Neural progenitor cell (in vitro differentiated cells): ENCODE data around the gene RRAGD. TPM values are rescaled to one million over a fixed set of nuclear protein-coding genes. Genes with fewer than 3 reads are reported as not detected.

ENCODE experiments used
- DNase-seq: peaks from one replicate; pipeline ENCODE4 v3.0.0-alpha.2; 2016; ENCODE audit warnings: low spot score
- H2AFZ ChIP-seq: fragments of 200-600 bp; sonication (generic); replicated peaks from 2 replicates; pipeline ENCODE4 v1.6.1; 2016; ENCODE audit warnings: antibody characterized with exemption
- H3F3A ChIP-seq: fragments of 200-600 bp; sonication (generic); 2 replicates; pipeline ENCODE4 v1.6.1; 2016; ENCODE audit warnings: antibody characterized with exemption, low read depth
- H3K27ac ChIP-seq: fragments of 200-600 bp; sonication (generic); 2 replicates; pipeline ENCODE4 v1.5.1; 2016; ENCODE audit warnings: mild to moderate bottlenecking
- H3K27me3 ChIP-seq: fragments of 200-600 bp; sonication (generic); 2 replicates; pipeline ENCODE4 v1.6.1; 2016; ENCODE audit warnings: mild to moderate bottlenecking, moderate library complexity
- H3K36me3 ChIP-seq: fragments of 200-600 bp; sonication (generic); 2 replicates; pipeline ENCODE4 v1.5.1; 2016
- H3K4me1 ChIP-seq: fragments of 200-600 bp; sonication (generic); 2 replicates; pipeline ENCODE4 v1.6.1; 2016; ENCODE audit warnings: mixed run types
- H3K4me2 ChIP-seq: fragments of 200-600 bp; sonication (generic); 2 replicates; pipeline ENCODE4 v1.6.1; 2016
- H3K4me3 ChIP-seq: fragments of 200-600 bp; sonication (generic); 2 replicates; pipeline ENCODE4 v1.5.1; 2016
- H3K79me2 ChIP-seq: fragments of 200-600 bp; sonication (generic); 2 replicates; pipeline ENCODE4 v1.6.1; 2016; ENCODE audit warnings: low read depth
- H3K9ac ChIP-seq: fragments of 200-600 bp; sonication (generic); 2 replicates; pipeline ENCODE4 v1.6.1; 2016
- H3K9me3 ChIP-seq: fragments of 200-600 bp; sonication (generic); 2 replicates; pipeline ENCODE4 v1.5.1; 2016; ENCODE audit warnings: low read depth
- H4K20me1 ChIP-seq: fragments of 200-600 bp; sonication (generic); 2 replicates; pipeline ENCODE4 v1.6.1; 2016; ENCODE audit warnings: low read depth
- H3K27ac Mint-ChIP-seq: 3 replicates; pipeline ENCODE4 v1.8.0; 2021; ENCODE audit warnings: mixed read lengths
- H3K27me3 Mint-ChIP-seq: 2 replicates; pipeline ENCODE4 v1.8.0; 2022; ENCODE audit warnings: low read depth, mild to moderate bottlenecking, inconsistent platforms, moderate library complexity, mixed read lengths; ENCODE audit not compliant: insufficient read depth
- H3K36me3 Mint-ChIP-seq: 3 replicates; pipeline ENCODE4 v1.8.0; 2021; ENCODE audit warnings: mixed read lengths
- H3K4me1 Mint-ChIP-seq: 3 replicates; pipeline ENCODE4 v1.8.0; 2021; ENCODE audit warnings: mixed read lengths
- H3K4me3 Mint-ChIP-seq: 3 replicates; pipeline ENCODE4 v1.8.0; 2021; ENCODE audit warnings: mild to moderate bottlenecking, moderate library complexity, mixed read lengths
- H3K9me3 Mint-ChIP-seq: 3 replicates; pipeline ENCODE4 v1.8.0; 2020; ENCODE audit warnings: mixed read lengths
- EZH2 ChIP-seq: fragments of 200-600 bp; sonication (generic); IDR thresholded peaks from 2 replicates; pipeline ENCODE4 v1.6.1; 2017; ENCODE audit warnings: antibody characterized with exemption, mild to moderate bottlenecking, moderate library complexity
- EZH2phosphoT487 ChIP-seq: fragments of 200-600 bp; sonication (generic); IDR thresholded peaks from 2 replicates; pipeline ENCODE4 v1.6.1; 2017; ENCODE audit warnings: antibody characterized with exemption
- total RNA-seq: library from RNA; depleted of rRNA; stranded (reverse); fragments of >200 nt; gene quantifications from 2 replicates; pipeline ENCODE4 v1.2.3, GENCODE V29; 2015; ENCODE audit warnings: low replicate concordance
- TF ChIP-seq, protein P1 (sequence below): fragments of 200-600 bp; sonication (generic); IDR thresholded peaks from 2 replicates; pipeline ENCODE4 v1.5.1; 2017; ENCODE audit warnings: antibody characterized with exemption, mild to moderate bottlenecking

The RRAGD gene
- total RNA-seq, 1 donor from 2014 or later: 20.7 TPM

- peak overlapping the region; percentile 99 for H3K4me3 Mint-ChIP-seq
- H3K9me3 Mint-ChIP-seq: peaks cover 2% of the 10 kb centered on the region
- H3K79me2 ChIP-seq: peaks cover 60% of the 10 kb centered on the region
- H3K4me2 ChIP-seq: no peak overlapping the region
- peaks cover 5% of the 10 kb centered on the region for H4K20me1 ChIP-seq
- TF ChIP-seq, protein P1, sequence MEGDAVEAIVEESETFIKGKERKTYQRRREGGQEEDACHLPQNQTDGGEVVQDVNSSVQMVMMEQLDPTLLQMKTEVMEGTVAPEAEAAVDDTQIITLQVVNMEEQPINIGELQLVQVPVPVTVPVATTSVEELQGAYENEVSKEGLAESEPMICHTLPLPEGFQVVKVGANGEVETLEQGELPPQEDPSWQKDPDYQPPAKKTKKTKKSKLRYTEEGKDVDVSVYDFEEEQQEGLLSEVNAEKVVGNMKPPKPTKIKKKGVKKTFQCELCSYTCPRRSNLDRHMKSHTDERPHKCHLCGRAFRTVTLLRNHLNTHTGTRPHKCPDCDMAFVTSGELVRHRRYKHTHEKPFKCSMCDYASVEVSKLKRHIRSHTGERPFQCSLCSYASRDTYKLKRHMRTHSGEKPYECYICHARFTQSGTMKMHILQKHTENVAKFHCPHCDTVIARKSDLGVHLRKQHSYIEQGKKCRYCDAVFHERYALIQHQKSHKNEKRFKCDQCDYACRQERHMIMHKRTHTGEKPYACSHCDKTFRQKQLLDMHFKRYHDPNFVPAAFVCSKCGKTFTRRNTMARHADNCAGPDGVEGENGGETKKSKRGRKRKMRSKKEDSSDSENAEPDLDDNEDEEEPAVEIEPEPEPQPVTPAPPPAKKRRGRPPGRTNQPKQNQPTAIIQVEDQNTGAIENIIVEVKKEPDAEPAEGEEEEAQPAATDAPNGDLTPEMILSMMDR: no peak
- TF ChIP-seq EZH2: no peak
- TF ChIP-seq EZH2phosphoT487: no peak
- H3K9ac ChIP-seq: no peak overlapping the region
- H3K27ac ChIP-seq: no peak overlapping the region
- peaks cover 59% of the 10 kb centered on the region for H3K4me1 Mint-ChIP-seq
- H3K36me3 ChIP-seq: no peaks in the 10 kb centered on the region
- H2AFZ ChIP-seq: no peak overlapping the region
- peaks cover 3% of the 10 kb centered on the region for H3K27me3 Mint-ChIP-seq
- H3K9me3 ChIP-seq: no peaks in the 10 kb centered on the region
- no peak overlapping the region for H3K27ac Mint-ChIP-seq
- H3K27me3 ChIP-seq: no peaks in the 10 kb centered on the region
- H3K4me3 ChIP-seq: no peak overlapping the region
- H3K36me3 Mint-ChIP-seq: peaks cover 4% of the 10 kb centered on the region
- DNase-seq: no peak
- peaks cover 19% of the 10 kb centered on the region for H3K4me1 ChIP-seq
- H3F3A ChIP-seq: peaks cover 29% of the 10 kb centered on the region
Observed at GRCh38 chr6:89350281-89350966, 61.6 kb downstream of the RRAGD start.

DNA sequence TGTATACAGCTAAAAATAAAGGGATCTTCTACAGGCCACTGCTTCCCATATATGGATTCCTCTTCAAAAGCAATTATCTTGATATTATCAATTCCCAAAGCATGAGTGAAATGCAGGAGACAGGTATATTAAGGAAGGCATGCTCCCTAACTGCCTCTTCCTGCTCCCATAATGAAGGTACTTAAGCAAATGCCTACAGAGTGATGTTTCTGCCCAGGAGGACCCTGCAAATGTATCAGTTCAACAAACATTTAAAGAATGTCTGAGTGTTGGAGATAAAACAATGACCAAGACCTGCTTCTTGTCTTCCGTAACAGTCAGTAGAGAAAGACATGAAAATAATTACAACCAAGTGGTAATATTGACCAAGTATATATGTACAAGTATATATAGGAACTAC is 63.7 kb downstream of the RRAGD start:
- H3K27ac Mint-ChIP-seq: peak overlapping the region; percentile 86
- Histone ChIP-seq H3K4me3 (no peak overlapping the region), H3K36me3 (no peaks in the 10 kb centered on the region)

DNA sequence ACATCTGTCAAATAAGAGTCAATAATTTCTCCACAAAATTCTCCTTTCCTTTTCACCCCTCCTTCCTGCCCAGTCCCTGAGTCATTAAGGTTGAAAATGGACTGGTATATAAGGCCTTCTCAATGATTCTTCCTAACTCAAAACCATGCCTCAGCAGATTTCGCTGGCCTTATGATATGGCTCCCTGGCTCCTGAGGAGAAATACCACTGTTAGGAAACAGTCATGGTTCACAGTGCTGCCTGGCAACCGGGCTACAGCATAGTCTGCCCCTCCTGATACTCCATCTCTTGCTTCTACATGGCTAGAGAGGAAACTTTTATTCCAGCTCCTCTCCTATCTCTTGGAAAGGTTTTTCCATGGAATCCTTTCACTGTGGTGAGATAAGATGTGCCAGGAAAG is 64.2 kb downstream of the RRAGD start:
- H3K36me3 ChIP-seq: no peaks in the 10 kb centered on the region
- Mint-ChIP-seq H3K9me3 (peaks cover 2% of the 10 kb centered on the region), H3K4me1 (peaks cover 42% of the 10 kb centered on the region), H3K36me3 (peaks cover 5% of the 10 kb centered on the region), H3K27ac (peak overlapping the region; percentile 86), H3K27me3 (peaks cover 3% of the 10 kb centered on the region), H3K4me3 (peak overlapping the region; percentile 8)
- H3K27me3 ChIP-seq: no peaks in the 10 kb centered on the region
- TF ChIP-seq, protein P1: no peak
- TF ChIP-seq EZH2 (no peak), EZH2phosphoT487 (no peak)
- no peak overlapping the region for H3K4me2 ChIP-seq
- no peaks in the 10 kb centered on the region for H3K9me3 ChIP-seq
- H3K4me1 ChIP-seq: peaks cover 6% of the 10 kb centered on the region
- H3K27ac ChIP-seq: no peak overlapping the region
- H3K9ac ChIP-seq: no peak overlapping the region
- no peak overlapping the region for H2AFZ ChIP-seq
- peaks cover 5% of the 10 kb centered on the region for H4K20me1 ChIP-seq
- no peak overlapping the region for H3K4me3 ChIP-seq
- DNase-seq: no peak
- peaks cover 12% of the 10 kb centered on the region for H3F3A ChIP-seq
- peaks cover 80% of the 10 kb centered on the region for H3K79me2 ChIP-seq

More for the DNA sequence above, 63.7 kb downstream of the RRAGD start:
- no peak overlapping the region for H3K27ac ChIP-seq
- peaks cover 3% of the 10 kb centered on the region for H3K27me3 Mint-ChIP-seq
- peaks cover 4% of the 10 kb centered on the region for H3K36me3 Mint-ChIP-seq
- H3K27me3 ChIP-seq: no peaks in the 10 kb centered on the region
- H3K9me3 ChIP-seq: no peaks in the 10 kb centered on the region
- H3K4me3 Mint-ChIP-seq: no peak overlapping the region
- no peak for TF ChIP-seq EZH2phosphoT487
- peaks cover 2% of the 10 kb centered on the region for H3K9me3 Mint-ChIP-seq
- no peak overlapping the region for H3K9ac ChIP-seq
- peaks cover 5% of the 10 kb centered on the region for H4K20me1 ChIP-seq
- H3K79me2 ChIP-seq: peaks cover 76% of the 10 kb centered on the region
- DNase-seq: no peak
- no peak overlapping the region for H3K4me2 ChIP-seq
- peaks cover 44% of the 10 kb centered on the region for H3K4me1 Mint-ChIP-seq
- no peak overlapping the region for H2AFZ ChIP-seq
- H3K4me1 ChIP-seq: peaks cover 8% of the 10 kb centered on the region
- H3F3A ChIP-seq: peaks cover 18% of the 10 kb centered on the region

GRCh38 chr6:89346433-89346832 is 65.6 kb downstream of the RRAGD start:
- peaks cover 3% of the 10 kb centered on the region for H3K4me1 ChIP-seq
- H3F3A ChIP-seq: peaks cover 3% of the 10 kb centered on the region
- no peak overlapping the region for H3K9ac ChIP-seq
- DNase-seq: no peak
- no peaks in the 10 kb centered on the region for H3K27me3 ChIP-seq
- Mint-ChIP-seq H3K27me3 (no peaks in the 10 kb centered on the region), H3K27ac (peak overlapping the region; percentile 18), H3K4me3 (no peak overlapping the region), H3K4me1 (peaks cover 37% of the 10 kb centered on the region), H3K36me3 (peaks cover 9% of the 10 kb centered on the region), H3K9me3 (no peaks in the 10 kb centered on the region)
- H3K36me3 ChIP-seq: no peaks in the 10 kb centered on the region
- H3K79me2 ChIP-seq: peaks cover 74% of the 10 kb centered on the region
- no peak overlapping the region for H3K27ac ChIP-seq
- TF ChIP-seq, protein P1: no peak
- TF ChIP-seq EZH2phosphoT487 (no peak), EZH2 (no peak)
- H2AFZ ChIP-seq: no peak overlapping the region
- no peaks in the 10 kb centered on the region for H3K9me3 ChIP-seq
- H3K4me2 ChIP-seq: no peak overlapping the region
- H4K20me1 ChIP-seq: peaks cover 5% of the 10 kb centered on the region
- H3K4me3 ChIP-seq: no peak overlapping the region
